H9 (cell line): Measurements from ENCODE around the gene ROBO4. TPM values are rescaled to one million over a fixed set of nuclear protein-coding genes. Genes with fewer than 3 reads are reported as not detected.

Experiments used
- DNase-seq: peaks from one replicate; pipeline ENCODE4 v3.0.0-alpha.2; 2017
- H2AFZ ChIP-seq: one replicate; pipeline ENCODE4 v1.6.1; 2013; ENCODE audit warnings: mild to moderate bottlenecking, low read length, control low read depth, moderate library complexity
- H2AK5ac ChIP-seq: 2 replicates; pipeline ENCODE4 v1.6.1; 2013; ENCODE audit warnings: low read length, control low read depth, mixed read lengths; ENCODE audit not compliant: insufficient read length
- H2BK120ac ChIP-seq: one replicate; pipeline ENCODE4 v1.6.1; 2013; ENCODE audit warnings: low read depth, mild to moderate bottlenecking, low read length, control low read depth, inconsistent platforms; ENCODE audit not compliant: poor library complexity, severe bottlenecking
- H2BK12ac ChIP-seq: 2 replicates; pipeline ENCODE4 v1.6.1; 2013; ENCODE audit warnings: low read length, control low read depth, mixed read lengths, low read depth; ENCODE audit not compliant: insufficient read length
- H2BK15ac ChIP-seq: 2 replicates; pipeline ENCODE4 v1.6.1; 2013; ENCODE audit warnings: low read depth, low read length, control low read depth
- H2BK20ac ChIP-seq: one replicate; pipeline ENCODE4 v1.6.1; 2013; ENCODE audit warnings: low read depth, mild to moderate bottlenecking, low read length, control low read depth, inconsistent platforms; ENCODE audit not compliant: poor library complexity, severe bottlenecking
- H2BK5ac ChIP-seq: 2 replicates; pipeline ENCODE4 v1.6.1; 2013; ENCODE audit warnings: low read length, control low read depth, mixed read lengths; ENCODE audit not compliant: insufficient read length
- H3K14ac ChIP-seq: 2 replicates; pipeline ENCODE4 v1.6.1; 2013; ENCODE audit warnings: low read length, control low read depth; ENCODE audit not compliant: insufficient read depth
- H3K18ac ChIP-seq: 2 replicates; pipeline ENCODE4 v1.6.1; 2013; ENCODE audit warnings: low read depth, mild to moderate bottlenecking, mixed read lengths, low read length, control low read depth; ENCODE audit not compliant: insufficient read length
- H3K23ac ChIP-seq: 2 replicates; pipeline ENCODE4 v1.6.1; 2013; ENCODE audit warnings: low read length, control low read depth, mixed read lengths, low read depth; ENCODE audit not compliant: insufficient read length
- H3K23me2 ChIP-seq: 2 replicates; pipeline ENCODE4 v1.6.1; 2013; ENCODE audit warnings: low read depth, mild to moderate bottlenecking, mixed read lengths, low read length, control low read depth; ENCODE audit not compliant: insufficient read length, poor library complexity, severe bottlenecking
- H3K27ac ChIP-seq: 2 replicates; pipeline ENCODE4 v1.5.1; 2013; ENCODE audit warnings: low read length, control low read depth, mixed read lengths, low read depth; ENCODE audit not compliant: insufficient read length
- H3K27me3 ChIP-seq: 2 replicates; pipeline ENCODE4 v1.6.1; 2013; ENCODE audit warnings: low read length, control low read depth, inconsistent platforms; ENCODE audit not compliant: insufficient read depth
- H3K4ac ChIP-seq: 2 replicates; pipeline ENCODE4 v1.6.1; 2013; ENCODE audit warnings: low read depth, mild to moderate bottlenecking, control low read depth, inconsistent platforms, low read length, moderate library complexity
- H3K4me1 ChIP-seq: 2 replicates; pipeline ENCODE4 v1.6.1; 2013; ENCODE audit warnings: low read length, control low read depth, inconsistent platforms; ENCODE audit not compliant: insufficient read depth
- H3K4me2 ChIP-seq: 2 replicates; pipeline ENCODE4 v1.6.1; 2013; ENCODE audit warnings: low read length, control low read depth, mixed read lengths; ENCODE audit not compliant: insufficient read length, insufficient read depth
- H3K56ac ChIP-seq: 2 replicates; pipeline ENCODE4 v1.6.1; 2013; ENCODE audit warnings: low read depth, mild to moderate bottlenecking, mixed read lengths, low read length, control low read depth; ENCODE audit not compliant: insufficient read length
- H3K79me1 ChIP-seq: 2 replicates; pipeline ENCODE4 v1.6.1; 2013; ENCODE audit warnings: low read depth, mild to moderate bottlenecking, moderate library complexity, low read length, control low read depth, inconsistent platforms; ENCODE audit not compliant: insufficient read depth, poor library complexity, severe bottlenecking
- H3K79me2 ChIP-seq: 2 replicates; pipeline ENCODE4 v1.6.1; 2013; ENCODE audit warnings: low read length, control low read depth, inconsistent platforms; ENCODE audit not compliant: insufficient read depth
- H3K9ac ChIP-seq: 2 replicates; pipeline ENCODE4 v1.6.1; 2013; ENCODE audit warnings: low read length, control low read depth, mixed read lengths; ENCODE audit not compliant: insufficient read length; ENCODE audit errors: extremely low read depth
- H3K9me3 ChIP-seq: one replicate; pipeline ENCODE4 v1.6.1; 2013; ENCODE audit warnings: low read depth, low read length, inconsistent platforms; ENCODE audit not compliant: control insufficient read depth
- H3T11ph ChIP-seq: one replicate; pipeline ENCODE4 v1.6.1; 2013; ENCODE audit warnings: mild to moderate bottlenecking, low read length, control low read depth, inconsistent platforms
- H4K20me1 ChIP-seq: one replicate; pipeline ENCODE4 v1.6.1; 2013; ENCODE audit not compliant: control insufficient read depth, insufficient read length, insufficient read depth
- H4K5ac ChIP-seq: 2 replicates; pipeline ENCODE4 v1.6.1; 2013; ENCODE audit warnings: low read depth, mild to moderate bottlenecking, mixed read lengths, low read length, control low read depth; ENCODE audit not compliant: insufficient read length
- H4K8ac ChIP-seq: replicated peaks from 2 replicates; pipeline ENCODE4 v1.6.1; 2013; ENCODE audit warnings: low read length, control low read depth, mixed read lengths, low read depth; ENCODE audit not compliant: insufficient read length
- H4K91ac ChIP-seq: 2 replicates; pipeline ENCODE4 v1.6.1; 2013; ENCODE audit warnings: low read depth, mild to moderate bottlenecking, moderate library complexity, mixed read lengths, low read length, control low read depth; ENCODE audit not compliant: insufficient read length
- H3K27ac Mint-ChIP-seq, 3 experiments: 2 replicates in 2 of 3; 3 replicates in 1 of 3; pipeline ENCODE4 v1.8.0; 2020 to 2021; ENCODE audit warnings: mixed read lengths in 3 of 3, mild to moderate bottlenecking in 1 of 3, moderate library complexity in 1 of 3
- H3K27me3 Mint-ChIP-seq: 2 replicates; pipeline ENCODE4 v1.8.0; 2021; ENCODE audit warnings: low read depth, mild to moderate bottlenecking, moderate library complexity, mixed read lengths
- H3K36me3 Mint-ChIP-seq, 3 experiments: 2 replicates in 2 of 3; 3 replicates in 1 of 3; pipeline ENCODE4 v1.8.0; 2020 to 2021; ENCODE audit warnings: low read depth in 3 of 3, mixed read lengths in 3 of 3; ENCODE audit not compliant: insufficient read depth in 1 of 3
- H3K4me1 Mint-ChIP-seq, 2 experiments: 2 replicates each; pipeline ENCODE4 v1.8.0; 2020; ENCODE audit warnings: mixed read lengths in 2 of 2
- H3K4me3 Mint-ChIP-seq, 2 experiments: 2 replicates in 1 of 2; 3 replicates in 1 of 2; pipeline ENCODE4 v1.8.0; 2020 to 2021; ENCODE audit warnings: mild to moderate bottlenecking in 2 of 2, mixed read lengths in 2 of 2, moderate library complexity in 1 of 2
- H3K9me3 Mint-ChIP-seq, 2 experiments: 2 replicates in 1 of 2; 3 replicates in 1 of 2; pipeline ENCODE4 v1.8.0; 2020; ENCODE audit warnings: mild to moderate bottlenecking in 2 of 2, mixed read lengths in 2 of 2, moderate library complexity in 1 of 2
- CTCF ChIP-seq: fragments of 200-600 bp; sonication (generic); conservative IDR thresholded peaks from 3 replicates; pipeline ENCODE4 v1.8.0; 2021; ENCODE audit warnings: antibody characterized with exemption, mild to moderate bottlenecking
- WGBS: extraction: QIAGEN DNeasy Blood & Tissue Kit; methylation state at CpG from one replicate; pipeline ENCODE4 v1.1.7; 2013; ENCODE audit warnings: missing lambda C conversion rate, low lambda C conversion rate, mixed read lengths; ENCODE audit not compliant: insufficient read length; ENCODE audit errors: extremely low coverage; 5-methylcytosine and 5-hydroxymethylcytosine counted together
- total RNA-seq: library from RNA; stranded (reverse); gene quantifications from 2 replicates; pipeline ENCODE4 v1.2.1, GENCODE V29; 2021

The ROBO4 gene
- total RNA-seq, 1 experiment from 2014 or later, result not detected

- no peak overlapping the region for H4K5ac ChIP-seq
- no peak overlapping the region for H2AK5ac ChIP-seq
- H3T11ph ChIP-seq, result no peak overlapping the region
- no peak overlapping the region for H2BK15ac ChIP-seq
- no peaks in the 10 kb centered on the region for H4K20me1 ChIP-seq
- H3K27me3 ChIP-seq, result no peaks in the 10 kb centered on the region; the same call in 1 of the 2 replicates
- Mint-ChIP-seq H3K27ac (no peak overlapping the region; a peak in 1 of 7 replicates), H3K27me3 (peaks cover 31% of the 10 kb centered on the region), H3K9me3 (no peaks in the 10 kb centered on the region), H3K36me3 (no peaks in the 10 kb centered on the region), H3K4me1 (peaks cover 0 to 9% of the 10 kb centered on the region in 2 experiments; a peak in 1 of 4 replicates), H3K4me3 (no peak overlapping the region)
- no peak overlapping the region for H2BK5ac ChIP-seq
- H3K79me2 ChIP-seq, result no peaks in the 10 kb centered on the region
- H3K18ac ChIP-seq, result no peak overlapping the region
- no peak overlapping the region for H2AFZ ChIP-seq
- no peak overlapping the region for H2BK120ac ChIP-seq
- H3K4me1 ChIP-seq, result no peaks in the 10 kb centered on the region
- H3K56ac ChIP-seq, result no peak overlapping the region
- no peaks in the 10 kb centered on the region for H3K79me1 ChIP-seq
- H3K9ac ChIP-seq, result no peak overlapping the region
- H3K14ac ChIP-seq, result no peak overlapping the region
- no peak overlapping the region for H4K8ac ChIP-seq
- H3K4ac ChIP-seq, result no peak overlapping the region
- no CpG with 5 or more reads among the region's 6 CpGs for WGBS
- H3K27ac ChIP-seq, result no peak overlapping the region
- H3K23ac ChIP-seq, result no peak overlapping the region
- no peaks in the 10 kb centered on the region for H3K9me3 ChIP-seq
- no peak overlapping the region for H4K91ac ChIP-seq
- DNase-seq, result no peak
- H2BK12ac ChIP-seq, result no peak overlapping the region
- H3K4me2 ChIP-seq, result no peak overlapping the region
- H2BK20ac ChIP-seq, result no peak overlapping the region
- no peak for TF ChIP-seq CTCF
- H3K23me2 ChIP-seq, result no peaks in the 10 kb centered on the region
Measured at GRCh38 chr11:124938970-124939369, 41.3 kb upstream of the ROBO4 start.
